NCI-H345 treated with DMSO at 0.1 percent for 48 hours (cell line): ENCODE results near the gene OXT.
A peak's percentile ranks its signal among the peaks of the same experiment; 100 is the strongest.

Experiments used
- DNase-seq: peaks from one replicate; lab custom pipeline; 2025; ENCODE audit not compliant: unreplicated experiment; lab: John Stamatoyannopoulos, UW

Gene OXT

GRCh38 chr20:3109350-3110302 lies 38.2 kb downstream of the OXT start:
- DNase-seq: no peak

GRCh38 chr20:3111507-3111906 lies 40.1 kb downstream of the OXT start:
- no peak for DNase-seq

- DNase-seq: no peak
Observed at GRCh38 chr20:3111995-3112394, 40.6 kb downstream of the OXT start.

- peak; percentile 68 for DNase-seq
Observed at GRCh38 chr20:3115190-3116107, 44.0 kb downstream of the OXT start.

GRCh38 chr20:3116341-3116740 lies 44.9 kb downstream of the OXT start:
- no peak for DNase-seq

- DNase-seq: peak; percentile 34
Observed at GRCh38 chr20:3117839-3118379, 46.5 kb downstream of the OXT start.

- no peak for DNase-seq
Observed at GRCh38 chr20:3119044-3119443, 47.6 kb downstream of the OXT start.

GRCh38 chr20:3121271-3121911 lies 50.0 kb downstream of the OXT start:
- DNase-seq: no peak
